NCI-H526 treated with DMSO at 0.1 percent for 48 hours (cell line): ENCODE data around the gene FBLN1.
"Not testable (repeated sequence)": the region's sequence is repeated elsewhere in the genome, so short reads cannot be mapped to it uniquely, and the experiment has no call there.

Experiments used
- DNase-seq: peaks from one replicate; lab custom pipeline; 2025; lab: John Stamatoyannopoulos, UW

The FBLN1 gene

DNA sequence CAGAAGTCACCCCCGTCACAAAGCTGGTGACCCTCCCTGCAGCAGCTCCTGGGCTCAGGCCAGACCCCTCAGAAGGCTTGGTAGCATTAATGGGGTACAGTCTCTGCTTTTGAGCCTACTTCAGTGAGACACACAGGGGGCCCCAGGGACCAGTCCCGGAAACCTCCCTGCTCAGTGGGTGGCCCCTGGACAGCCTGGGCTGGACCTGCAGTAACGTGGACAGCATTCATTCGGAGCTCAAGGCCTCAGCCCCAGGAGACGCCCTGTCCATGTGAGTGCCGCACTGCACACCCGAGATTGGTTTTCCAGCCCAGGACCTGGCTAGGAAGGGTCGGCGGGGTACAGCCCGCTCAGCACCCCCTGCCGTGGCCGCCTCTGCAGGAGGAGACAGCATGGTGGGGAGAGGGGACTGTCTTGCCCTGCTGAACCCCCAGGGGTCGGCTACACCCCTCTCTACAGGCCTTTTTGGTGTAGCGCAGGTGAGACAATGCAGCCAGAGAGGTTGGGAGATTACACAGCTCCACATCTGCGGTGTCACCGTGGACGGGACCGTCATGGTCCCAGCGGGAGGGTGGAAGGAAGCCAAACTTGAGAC, 83.4 kb downstream of the FBLN1 start:
- no peak for DNase-seq

DNA sequence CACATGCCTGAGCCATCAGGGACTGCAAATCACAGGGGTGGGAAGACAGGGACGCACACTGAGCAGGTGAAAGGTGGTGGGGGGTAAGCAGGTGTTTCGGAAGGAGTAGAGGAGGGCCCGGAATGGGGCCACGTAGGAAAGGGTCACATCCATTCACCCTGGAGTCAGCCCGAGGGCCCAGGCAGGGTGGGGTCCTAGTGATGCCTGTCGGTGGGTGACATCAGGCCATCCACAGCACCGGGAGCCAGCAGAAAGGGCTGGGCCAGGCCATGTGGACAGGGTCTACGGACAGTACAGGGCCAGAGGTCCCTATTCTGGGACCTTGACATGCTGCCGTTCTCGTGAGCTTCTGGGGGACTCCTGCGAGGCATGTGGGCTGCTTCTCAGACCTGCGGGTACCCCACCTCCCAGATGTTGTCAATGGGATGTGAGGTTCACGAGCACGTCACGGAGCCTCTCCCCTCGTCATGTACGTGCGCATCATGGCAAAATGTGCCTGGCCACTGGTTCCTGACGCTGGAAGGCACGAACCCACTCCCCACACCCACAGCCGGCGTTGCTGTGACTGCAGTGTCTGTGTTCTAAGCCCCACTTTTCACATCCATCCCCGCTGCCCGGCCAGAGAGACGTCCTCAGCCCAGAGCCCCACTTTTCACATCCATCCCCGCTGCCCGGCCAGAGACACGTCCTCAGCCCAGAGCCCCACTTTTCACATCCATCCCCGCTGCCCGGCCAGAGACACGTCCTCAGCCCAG, 84.1 kb downstream of the FBLN1 start:
- DNase-seq: no peak

DNA sequence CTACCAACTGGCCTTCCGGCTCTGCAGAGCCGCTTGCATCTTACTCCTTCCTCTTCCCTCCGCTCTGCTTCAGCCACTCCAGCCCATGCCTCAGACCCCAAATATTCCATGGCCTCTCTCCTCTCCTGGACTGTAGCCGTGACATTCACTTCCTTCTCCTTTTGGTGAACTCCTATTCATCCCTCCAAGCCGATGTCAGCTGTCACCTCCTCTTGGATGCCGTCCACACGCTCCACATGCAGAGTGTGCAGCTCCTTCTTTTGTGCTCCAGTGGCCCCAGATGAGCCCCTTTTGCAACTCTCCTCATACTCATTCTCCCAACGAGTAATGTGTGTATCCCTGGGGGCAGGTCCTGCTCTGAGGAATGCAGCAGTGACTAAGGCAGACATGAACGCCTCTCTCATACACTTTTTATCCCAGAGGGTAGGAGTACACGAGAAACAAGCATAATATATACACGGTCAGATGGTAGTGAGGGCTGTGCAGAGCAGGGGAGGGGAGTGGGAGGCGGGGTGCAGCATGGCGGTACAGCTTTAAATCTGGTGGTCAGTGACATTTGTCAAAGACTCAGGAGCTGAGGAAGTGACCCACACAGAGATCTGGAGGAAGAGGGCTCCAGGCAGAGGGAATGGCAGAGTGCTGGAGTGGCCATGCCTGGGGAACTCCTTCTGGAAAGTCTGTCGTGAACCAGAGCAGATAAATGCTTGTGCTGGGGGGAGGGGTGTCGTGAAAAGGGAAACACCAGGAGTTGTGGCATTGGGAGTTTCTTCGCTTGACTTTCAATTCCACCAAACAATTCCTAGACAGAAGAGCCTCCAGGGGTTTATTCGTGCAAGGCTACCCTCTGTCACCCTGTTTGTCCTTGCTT, 85.2 kb downstream of the FBLN1 start:
- no peak for DNase-seq

DNA sequence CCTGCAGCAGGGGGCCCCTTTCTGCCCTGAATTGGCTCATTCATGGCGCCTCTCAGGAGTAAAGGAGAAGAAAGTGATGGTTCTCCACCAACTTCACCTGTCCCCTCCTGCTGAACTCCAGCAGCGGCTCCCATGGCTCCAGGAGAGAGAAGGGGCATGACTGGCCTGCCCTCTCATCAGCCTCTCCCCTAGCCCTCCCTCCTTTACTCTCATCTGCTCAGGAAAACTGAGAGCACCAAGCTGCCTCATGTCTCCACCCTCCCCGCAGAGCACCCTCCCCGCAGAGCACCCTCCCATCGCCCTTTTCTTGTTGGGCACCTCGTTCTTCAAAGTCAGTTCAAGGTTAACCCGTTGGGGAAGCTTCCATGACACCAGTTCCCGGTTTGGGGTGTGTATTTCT, 86.9 kb downstream of the FBLN1 start:
- no peak for DNase-seq

DNA sequence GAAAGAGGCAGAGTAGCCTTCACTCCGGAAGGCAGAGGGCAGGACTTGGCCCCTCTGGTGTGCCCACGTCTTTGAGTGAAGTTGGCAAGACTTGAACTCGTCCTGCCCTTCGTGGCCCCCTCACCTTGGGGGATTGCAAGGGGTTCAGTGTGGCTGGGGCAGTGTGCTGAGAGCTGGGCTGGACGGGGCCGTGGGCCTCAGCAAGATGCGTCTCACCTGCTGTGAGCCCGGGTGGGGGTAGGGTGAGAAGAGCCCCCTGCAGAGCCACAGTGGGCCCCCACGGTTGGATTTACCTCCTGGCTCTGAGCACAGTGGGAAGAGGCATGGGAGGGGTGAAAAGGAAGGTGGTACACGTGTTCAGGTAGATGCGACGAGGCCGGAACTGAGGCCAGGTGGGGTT, 87.6 kb downstream of the FBLN1 start:
- DNase-seq: no peak

DNA sequence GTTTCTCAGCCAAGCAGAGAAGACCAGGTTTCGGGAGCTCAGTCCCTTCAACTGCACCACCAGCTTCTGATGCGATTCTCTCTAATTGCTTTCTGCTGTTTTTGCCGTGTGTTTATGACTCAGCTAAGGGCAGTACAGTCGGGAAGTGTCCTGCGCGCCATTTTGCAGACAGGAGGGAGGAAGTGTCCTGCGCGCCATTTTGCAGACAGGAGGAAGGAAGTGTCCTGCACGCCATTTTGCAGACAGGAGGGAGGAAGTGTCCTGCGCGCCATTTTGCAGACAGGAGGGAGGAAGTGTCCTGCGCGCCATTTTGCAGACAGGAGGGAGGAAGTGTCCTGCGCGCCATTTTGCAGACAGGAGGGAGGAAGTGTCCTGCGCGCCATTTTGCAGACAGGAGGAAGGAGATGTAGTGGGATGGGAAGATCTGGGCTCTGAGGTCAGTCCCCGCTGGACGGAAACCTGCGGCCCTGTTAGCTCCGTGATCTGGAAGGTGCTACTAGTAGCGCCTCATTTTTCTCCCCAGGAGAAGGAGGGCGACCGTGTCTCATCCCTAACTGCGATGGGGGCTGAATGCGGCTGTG, 89.0 kb downstream of the FBLN1 start:
- not testable (repeated sequence) for DNase-seq

DNA sequence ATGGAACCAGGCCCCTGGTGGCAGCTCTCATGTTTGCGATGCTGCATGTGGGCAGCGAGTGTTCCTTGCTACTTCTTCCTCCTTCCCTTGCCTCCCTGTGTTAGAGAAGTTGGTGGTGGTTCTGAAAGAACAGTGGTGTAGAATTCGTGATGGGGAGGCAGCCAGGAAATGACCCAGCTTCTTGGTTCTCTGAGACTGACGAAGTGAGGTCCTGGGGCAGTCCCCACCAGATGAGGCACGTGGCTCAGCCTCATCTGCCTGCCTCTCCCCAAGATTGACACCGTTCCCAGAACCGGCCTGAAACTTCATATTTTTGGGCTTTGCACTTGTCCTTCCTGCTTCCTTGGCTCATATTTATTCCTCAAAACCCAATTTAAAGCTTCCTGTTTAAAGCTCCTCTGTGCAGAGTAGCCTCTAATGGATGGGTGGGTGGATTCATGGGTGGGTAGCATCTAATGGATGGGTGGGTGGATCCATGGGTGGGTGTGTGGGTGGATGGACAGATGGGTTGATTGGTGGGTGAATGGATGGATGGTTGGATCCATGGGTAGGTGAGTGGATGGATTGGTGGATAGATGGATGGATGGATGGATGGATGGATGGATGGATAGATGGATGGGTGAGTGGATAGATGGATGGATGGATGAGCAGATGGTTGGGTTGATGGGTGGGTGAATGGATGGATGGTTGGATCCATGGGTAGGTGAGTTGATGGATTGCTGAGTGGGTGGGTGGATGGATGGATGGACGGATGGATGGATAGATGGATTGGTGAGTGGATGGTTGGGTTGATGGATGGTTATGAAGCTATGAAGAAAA, 91.6 kb downstream of the FBLN1 start:
- no peak for DNase-seq

DNA sequence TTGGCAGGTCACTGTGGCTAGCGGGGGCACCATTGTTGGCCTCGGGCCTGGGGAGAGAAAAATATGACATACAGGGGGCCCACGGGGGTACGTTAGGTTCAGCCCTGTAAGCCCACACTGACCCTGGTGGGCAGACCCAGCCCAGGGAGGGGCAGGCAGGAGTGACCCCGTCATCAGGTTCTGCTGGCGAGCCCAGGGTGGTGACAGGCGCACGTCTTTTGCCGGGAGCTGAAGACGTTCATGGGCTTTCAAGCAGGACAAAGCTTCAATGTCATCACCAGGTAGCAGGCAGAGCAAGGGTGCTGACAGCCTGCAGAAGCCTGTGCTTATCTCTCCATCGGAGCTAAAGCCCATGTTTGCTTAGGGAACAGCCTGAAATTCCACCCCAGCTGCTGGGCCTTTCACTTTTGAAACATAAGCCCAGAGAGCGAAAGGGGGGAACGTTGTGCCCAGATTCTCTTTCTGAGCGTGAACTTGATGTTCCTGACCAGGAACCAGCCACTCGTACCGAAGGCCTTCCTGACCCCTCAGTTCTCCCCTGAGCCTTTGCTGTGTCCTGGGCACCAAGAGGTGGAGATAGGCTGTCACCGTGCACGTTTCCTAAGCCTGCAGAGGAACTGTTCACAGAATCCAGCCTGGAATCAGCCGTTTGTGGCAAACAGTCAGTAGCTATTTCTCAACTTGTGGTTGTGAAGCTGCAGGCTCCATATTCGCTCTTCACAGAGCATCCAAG, 94.9 kb downstream of the FBLN1 start:
- DNase-seq: peak; percentile 69

DNA sequence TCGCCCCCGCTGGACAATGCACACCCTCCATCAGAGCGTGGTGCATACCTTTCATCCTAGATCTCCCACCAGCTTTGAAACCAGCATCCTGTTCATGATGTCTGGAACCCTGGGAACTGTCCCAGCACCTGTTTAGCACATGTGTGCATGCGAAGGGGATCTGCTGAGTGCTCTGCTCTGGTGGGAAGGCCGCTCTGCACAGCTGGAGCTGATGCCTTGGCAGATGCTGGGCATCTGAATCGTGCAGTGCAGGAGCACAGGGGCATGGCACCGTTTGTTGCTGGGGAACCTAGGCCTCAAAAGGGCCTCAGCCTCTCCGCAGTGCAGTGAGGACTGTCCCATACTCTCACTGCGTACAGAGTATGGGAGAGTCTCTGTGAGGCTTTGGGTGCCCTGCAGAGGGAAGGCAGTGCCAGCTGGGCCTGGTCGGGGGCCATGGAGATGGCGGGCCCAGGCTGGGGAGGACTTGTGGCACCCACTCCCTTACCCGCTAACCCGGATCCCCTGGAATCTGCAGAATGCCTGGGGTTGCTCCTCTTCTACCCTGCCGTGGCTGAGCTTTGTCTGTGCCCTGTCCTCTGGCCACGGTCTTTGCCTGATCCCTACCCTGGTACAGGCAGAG, 96.0 kb downstream of the FBLN1 start:
- DNase-seq: no peak

DNA sequence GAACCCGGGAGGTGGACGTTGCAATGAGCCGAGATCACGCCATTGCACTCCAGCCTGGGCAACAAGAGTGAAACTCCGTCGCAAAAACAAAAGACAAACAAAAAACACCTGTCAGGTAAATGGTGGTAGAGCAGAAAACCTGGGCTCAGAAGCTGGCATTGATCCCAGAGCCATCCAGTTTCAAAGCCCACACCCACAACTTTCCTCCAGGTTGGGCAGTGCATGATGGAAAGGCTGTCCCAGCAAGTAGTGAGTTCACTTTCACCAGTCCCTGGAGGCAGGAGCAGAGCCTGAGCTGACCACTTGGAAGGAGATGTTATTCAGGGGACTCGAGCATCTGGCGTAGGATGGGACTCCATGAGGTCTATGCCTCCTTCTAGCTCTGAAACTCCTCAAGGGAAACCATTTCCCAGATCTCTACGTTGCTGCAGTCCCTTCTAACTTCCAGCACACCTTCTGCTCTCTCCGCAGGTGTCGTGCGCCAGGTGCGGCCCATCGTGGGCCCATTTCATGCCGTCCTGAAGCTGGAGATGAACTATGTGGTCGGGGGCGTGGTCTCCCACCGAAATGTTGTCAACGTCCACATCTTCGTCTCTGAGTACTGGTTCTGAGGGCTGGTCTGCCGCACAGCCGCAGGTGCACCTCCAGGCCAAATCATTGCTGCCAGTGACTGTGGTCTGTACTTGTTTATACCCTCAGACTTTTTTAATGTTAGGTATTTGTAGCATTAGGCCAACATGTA, 97.3 kb downstream of the FBLN1 start:
- no peak for DNase-seq

DNA sequence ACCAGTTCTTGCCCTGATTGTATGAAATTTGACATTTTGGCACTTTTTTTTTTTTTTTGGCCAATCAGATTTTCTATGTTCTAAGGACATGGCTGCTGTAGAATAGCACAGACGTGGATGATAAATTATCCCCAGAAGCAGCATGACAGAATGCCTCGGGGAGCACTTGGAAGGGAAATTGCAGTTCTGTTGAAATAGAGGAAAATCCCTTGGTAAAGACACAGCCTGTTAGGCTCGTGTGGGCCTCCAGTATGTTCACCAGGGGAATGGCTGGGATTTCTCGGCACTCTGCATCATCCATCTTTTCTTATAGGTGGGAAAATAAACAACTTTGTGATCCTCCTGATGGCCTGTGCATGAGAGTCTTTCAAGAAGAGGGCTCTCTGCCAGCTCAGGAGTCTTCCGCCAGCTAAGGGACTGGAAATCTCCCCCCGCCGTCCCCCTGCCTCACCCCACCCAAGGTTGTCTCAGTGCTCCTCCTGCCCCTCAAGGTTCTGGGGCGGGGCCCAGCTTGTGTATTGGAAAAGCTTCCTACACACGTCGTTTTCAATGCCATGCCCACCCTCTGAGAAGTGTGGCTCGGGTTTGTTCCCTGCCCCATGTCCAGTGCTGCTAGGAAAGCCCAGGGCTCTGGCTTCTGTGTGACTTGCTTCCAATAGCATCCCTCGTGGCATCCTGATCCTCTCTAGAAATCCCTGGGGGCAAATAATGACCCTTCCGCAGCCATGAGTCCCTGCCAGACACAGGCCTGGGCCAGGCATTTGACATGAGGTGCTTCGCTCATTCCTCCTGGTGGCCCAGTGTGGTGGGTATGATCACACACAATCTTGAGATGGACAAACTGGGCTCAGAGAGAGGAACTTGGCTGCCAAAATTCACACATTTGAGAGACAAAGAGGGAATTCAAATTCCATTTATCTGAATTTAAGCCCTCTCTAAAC, 98.4 kb downstream of the FBLN1 start:
- DNase-seq: no peak

DNA sequence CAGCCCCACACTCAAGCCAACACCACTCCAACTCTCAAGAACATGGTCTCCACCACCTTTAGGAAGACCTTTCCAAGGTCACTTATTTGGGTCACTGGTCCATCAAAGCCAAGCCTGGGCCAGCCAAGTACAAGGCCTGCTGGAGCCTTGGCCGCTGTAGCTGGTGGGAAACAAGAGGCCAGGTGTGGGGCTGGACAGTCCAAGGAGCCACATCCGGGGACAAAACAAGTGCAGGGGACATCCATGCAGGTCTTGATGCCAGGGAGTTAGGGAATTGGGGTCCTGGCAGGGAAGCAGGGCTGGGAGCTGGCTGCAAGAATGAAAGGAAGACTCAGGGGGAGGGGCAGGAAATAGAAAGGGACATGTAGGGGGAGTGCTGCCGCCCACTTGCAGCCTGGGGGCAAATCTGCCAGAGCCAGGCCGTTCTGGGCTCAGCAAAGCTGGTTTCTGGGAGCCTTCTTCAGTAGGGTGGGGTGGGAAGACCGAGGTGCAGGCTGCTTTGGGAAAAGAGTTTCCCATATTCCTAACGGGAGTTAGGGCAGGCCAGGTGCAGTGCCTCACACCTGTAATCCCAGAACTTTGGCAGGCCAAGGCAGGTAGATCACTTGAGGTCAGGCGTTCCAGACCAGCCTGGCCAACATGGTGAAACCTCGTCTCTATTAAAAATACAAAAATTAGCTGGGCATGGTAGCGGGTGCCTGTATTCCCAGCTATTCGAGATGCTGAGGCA, 99.5 kb downstream of the FBLN1 start:
- DNase-seq: no peak

DNA sequence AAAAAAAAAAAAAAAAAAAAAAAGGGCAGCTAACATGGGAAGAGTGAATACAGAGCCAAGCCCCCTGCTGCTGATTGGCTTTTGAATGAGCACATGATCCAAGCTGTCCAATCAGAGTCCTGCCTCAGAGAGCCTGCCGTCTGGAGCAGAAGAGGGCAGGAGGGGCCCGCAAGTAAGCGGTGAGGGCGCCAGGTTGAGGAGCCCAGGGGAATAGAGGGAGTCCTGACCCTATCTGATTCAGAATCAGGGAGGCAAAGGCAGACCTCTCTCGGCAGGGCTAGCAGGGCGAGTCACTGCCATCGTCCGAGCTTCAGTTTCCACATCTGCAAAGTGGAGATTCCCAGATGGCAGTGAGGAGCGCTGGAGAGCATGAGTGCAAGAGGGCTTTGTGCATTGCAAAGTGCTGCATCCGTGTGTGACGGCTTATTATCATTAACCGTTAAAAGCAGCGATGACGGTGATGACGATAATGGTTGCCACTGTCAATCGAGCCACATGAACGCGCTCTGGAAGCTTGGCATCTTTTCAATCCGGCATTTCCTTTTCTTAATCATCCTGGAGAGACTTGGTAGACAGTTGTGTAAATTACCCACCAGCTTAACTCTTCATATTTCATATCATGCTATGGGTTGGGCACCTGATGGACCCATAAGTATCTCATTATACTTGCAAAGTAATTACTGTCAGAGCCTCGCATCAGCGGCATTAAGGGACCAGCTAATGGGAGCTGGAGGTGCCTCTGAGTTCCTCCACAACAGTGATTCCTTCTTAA, 100.3 kb downstream of the FBLN1 start:
- peak; percentile 83 for DNase-seq

DNA sequence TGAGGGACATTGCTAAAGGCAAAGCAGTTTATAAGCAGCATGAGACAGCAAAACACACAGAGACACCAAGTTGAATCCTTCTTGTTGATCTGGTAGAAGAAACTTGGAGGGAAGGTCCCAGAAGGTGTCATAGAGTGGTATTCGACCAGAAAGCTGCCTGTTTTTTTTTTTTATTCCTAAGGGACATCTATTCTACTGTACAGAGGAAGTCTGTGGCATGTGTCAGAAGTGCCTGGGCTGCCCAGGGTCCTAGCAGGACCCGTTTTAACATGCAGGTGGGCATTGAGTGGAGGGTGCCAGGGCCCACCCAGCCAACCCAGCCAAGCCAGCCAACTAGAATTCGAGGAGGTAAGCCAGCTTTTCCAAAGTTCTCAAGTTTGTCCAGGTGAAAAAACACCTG, 100.9 kb downstream of the FBLN1 start:
- no peak for DNase-seq

DNA sequence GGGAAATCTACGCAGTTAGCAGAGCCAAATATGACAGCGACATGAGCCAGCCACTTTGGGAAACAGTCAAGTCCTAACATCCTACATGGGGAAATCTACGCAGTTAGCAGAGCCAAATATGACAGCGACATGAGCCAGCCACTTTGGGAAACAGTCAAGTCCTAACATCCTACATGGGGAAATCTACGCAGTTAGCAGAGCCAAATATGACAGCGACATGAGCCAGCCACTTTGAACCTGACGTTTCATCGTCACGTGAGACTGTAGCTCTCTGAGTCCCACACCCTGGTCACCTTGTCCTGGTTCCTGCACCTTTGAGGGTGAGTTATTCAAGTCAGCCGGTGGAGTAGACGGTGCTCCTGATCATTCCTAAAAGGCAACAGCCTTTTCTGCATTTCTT, 105.4 kb downstream of the FBLN1 start:
- not testable (repeated sequence) for DNase-seq

DNA sequence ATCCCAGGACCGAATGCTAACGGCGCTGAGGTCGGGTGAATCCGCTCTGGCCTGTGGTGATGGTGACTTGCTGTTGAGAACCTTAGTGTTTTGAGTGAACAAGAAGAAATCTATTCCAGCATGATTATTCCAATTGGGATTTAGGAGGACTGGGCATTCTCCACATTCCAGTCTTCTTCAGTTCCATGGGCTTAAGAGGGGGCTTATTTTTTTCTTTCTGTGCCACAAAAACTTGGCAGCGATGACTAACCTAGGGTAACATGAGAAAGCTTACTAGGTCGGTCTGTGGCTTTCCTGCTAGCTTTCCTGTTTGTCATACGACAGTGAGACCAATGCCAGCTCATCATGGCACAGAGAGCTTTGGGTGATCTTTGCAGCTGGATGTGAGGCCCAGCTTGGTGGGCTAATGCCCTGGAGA, 106.1 kb downstream of the FBLN1 start:
- DNase-seq: no peak

DNA sequence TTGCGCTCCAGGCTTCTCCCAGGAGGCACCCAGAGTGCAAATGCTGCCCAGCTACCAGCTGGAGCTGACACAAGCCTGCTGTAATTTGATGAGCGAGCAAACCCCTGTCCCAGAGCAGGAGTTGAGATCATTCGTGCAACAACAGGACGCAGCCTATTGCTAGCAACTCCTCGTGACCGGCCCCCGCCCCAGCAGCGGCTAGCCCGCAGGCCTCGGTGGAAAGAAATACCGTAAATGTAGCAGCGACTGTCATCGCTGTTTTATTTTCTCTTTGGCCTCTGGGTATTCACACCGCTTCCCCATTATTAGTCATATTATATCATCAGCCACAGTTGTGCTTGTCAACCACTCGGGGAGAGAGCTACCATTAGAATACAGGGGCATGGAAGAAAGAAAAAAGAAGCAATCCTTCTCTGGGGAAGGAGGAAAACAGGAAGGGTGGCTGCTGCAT, 109.8 kb downstream of the FBLN1 start:
- peak; percentile 25 for DNase-seq
